HL-60 (cell line): ENCODE results near the gene MAP3K20.
A peak's percentile ranks its signal among the peaks of the same experiment; 100 is the strongest.

ENCODE experiments used
- DNase-seq, 2 experiments: peaks; one replicate each; pipeline ENCODE4 v3.0.0-alpha.2; 2010 to 2020; ENCODE audit warnings: low read depth in 1 of 2, low spot score in 1 of 2
- H3K27ac ChIP-seq: fragments of 250-450 bp; sonication (Bioruptor Pico); replicated peaks from 2 replicates; pipeline ENCODE4 v1.5.1; 2020; ENCODE audit warnings: mild to moderate bottlenecking, moderate library complexity
- H3K27me3 ChIP-seq: fragments of 250-450 bp; sonication (Bioruptor Pico); 2 replicates; pipeline ENCODE4 v1.5.1; 2021; ENCODE audit warnings: mild to moderate bottlenecking, moderate library complexity; ENCODE audit not compliant: insufficient read depth, poor library complexity, severe bottlenecking
- H3K4me3 ChIP-seq: replicated peaks from 2 replicates; pipeline ENCODE4 v1.5.1; 2011; ENCODE audit warnings: mild to moderate bottlenecking, control low read depth, low read length; ENCODE audit not compliant: insufficient read depth
- GABPA ChIP-seq: IDR thresholded peaks from 2 replicates; pipeline ENCODE4 v1.6.1; 2012; ENCODE audit warnings: low read depth
- POLR2AphosphoS5 ChIP-seq: IDR thresholded peaks from 2 replicates; pipeline ENCODE4 v1.6.1; 2012; ENCODE audit warnings: low read depth
- SPI1 ChIP-seq: IDR thresholded peaks from 2 replicates; pipeline ENCODE4 v1.6.1; 2012; ENCODE audit warnings: low read depth, mild to moderate bottlenecking, borderline replicate concordance
- TF ChIP-seq, protein P1 (sequence below): IDR thresholded peaks from 2 replicates; pipeline ENCODE4 v1.6.1; 2012; ENCODE audit warnings: low read depth; ENCODE audit not compliant: insufficient replicate concordance
- TF ChIP-seq, protein P2 (sequence below): IDR thresholded peaks from one replicate; pipeline ENCODE4 v1.5.1; 2011; ENCODE audit warnings: low read length, control low read depth, inconsistent platforms; ENCODE audit not compliant: insufficient read depth

The MAP3K20 gene

DNA sequence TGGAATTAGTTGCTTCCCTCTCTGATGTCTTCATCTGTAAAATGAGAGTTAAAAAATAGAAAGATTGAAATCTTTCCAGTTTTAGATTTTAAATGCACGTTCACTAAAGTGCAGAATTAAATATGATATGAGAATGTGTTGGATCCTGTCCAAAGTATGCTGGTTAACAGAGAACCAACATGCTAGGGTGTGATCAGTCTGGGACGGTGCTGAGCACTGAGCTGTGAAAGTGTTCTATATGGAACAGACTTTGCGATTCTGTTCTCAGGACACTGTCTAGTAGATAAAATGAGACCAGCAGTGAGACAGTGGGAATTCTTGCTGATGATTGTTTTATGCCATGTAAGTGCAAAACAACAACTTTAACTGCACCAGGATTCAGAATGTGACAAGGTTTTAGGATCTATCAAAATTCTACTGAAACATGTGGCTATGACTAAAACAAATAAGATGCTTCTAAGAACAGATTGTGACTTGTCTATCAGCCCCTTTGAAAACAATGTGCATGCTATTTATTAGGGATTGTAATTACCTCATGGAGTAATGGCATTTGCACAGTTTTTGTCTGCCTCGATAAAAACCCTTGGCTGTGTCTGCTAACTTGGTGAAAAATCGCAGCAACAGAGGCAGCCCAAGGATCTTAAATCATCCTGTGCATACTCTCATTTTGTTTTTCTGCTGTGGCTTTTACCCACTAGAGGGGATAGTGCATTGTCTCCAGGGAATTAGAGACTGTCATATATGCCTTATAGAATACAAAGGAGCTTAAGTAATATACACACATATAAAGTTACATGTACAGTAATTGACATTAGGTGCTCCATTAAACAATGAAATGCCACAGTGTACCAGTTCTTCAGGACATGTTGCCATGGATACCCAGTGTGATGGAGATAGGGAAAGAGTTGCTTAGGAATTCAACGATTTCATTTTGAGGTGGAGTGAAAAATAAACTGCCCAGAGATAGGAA is 55.1 kb downstream of the MAP3K20 start:
- no peak overlapping the region for H3K27ac ChIP-seq
- no peak for DNase-seq

DNA sequence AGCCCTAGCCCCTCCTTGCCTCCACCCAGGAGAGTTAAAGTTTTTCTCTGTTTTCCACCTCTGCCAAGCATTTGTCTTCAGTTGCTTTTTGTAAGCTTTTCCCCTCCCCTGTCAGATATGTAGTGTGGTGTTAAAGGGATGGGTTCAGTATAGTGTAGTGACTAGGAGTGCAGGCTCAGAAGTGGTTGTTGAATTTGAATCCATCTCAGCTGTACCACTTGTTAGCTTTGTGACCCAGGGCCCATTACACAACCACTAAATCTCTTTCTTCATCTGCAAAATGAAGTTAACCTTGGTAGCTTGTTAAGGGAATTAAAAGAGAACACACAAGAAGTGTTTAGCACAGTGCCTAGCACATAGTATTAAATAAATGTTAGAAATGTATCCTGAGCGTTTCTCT is 56.9 kb downstream of the MAP3K20 start:
- no peak overlapping the region for H3K27ac ChIP-seq
- H3K27me3 ChIP-seq = no peaks in the 10 kb centered on the region
- H3K4me3 ChIP-seq = no peak overlapping the region
- DNase-seq = no peak
- TF ChIP-seq POLR2AphosphoS5 (no peak), SPI1 (no peak), GABPA (no peak)
- TF ChIP-seq, protein P1, sequence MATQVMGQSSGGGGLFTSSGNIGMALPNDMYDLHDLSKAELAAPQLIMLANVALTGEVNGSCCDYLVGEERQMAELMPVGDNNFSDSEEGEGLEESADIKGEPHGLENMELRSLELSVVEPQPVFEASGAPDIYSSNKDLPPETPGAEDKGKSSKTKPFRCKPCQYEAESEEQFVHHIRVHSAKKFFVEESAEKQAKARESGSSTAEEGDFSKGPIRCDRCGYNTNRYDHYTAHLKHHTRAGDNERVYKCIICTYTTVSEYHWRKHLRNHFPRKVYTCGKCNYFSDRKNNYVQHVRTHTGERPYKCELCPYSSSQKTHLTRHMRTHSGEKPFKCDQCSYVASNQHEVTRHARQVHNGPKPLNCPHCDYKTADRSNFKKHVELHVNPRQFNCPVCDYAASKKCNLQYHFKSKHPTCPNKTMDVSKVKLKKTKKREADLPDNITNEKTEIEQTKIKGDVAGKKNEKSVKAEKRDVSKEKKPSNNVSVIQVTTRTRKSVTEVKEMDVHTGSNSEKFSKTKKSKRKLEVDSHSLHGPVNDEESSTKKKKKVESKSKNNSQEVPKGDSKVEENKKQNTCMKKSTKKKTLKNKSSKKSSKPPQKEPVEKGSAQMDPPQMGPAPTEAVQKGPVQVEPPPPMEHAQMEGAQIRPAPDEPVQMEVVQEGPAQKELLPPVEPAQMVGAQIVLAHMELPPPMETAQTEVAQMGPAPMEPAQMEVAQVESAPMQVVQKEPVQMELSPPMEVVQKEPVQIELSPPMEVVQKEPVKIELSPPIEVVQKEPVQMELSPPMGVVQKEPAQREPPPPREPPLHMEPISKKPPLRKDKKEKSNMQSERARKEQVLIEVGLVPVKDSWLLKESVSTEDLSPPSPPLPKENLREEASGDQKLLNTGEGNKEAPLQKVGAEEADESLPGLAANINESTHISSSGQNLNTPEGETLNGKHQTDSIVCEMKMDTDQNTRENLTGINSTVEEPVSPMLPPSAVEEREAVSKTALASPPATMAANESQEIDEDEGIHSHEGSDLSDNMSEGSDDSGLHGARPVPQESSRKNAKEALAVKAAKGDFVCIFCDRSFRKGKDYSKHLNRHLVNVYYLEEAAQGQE = no peak
- TF ChIP-seq, protein P2, sequence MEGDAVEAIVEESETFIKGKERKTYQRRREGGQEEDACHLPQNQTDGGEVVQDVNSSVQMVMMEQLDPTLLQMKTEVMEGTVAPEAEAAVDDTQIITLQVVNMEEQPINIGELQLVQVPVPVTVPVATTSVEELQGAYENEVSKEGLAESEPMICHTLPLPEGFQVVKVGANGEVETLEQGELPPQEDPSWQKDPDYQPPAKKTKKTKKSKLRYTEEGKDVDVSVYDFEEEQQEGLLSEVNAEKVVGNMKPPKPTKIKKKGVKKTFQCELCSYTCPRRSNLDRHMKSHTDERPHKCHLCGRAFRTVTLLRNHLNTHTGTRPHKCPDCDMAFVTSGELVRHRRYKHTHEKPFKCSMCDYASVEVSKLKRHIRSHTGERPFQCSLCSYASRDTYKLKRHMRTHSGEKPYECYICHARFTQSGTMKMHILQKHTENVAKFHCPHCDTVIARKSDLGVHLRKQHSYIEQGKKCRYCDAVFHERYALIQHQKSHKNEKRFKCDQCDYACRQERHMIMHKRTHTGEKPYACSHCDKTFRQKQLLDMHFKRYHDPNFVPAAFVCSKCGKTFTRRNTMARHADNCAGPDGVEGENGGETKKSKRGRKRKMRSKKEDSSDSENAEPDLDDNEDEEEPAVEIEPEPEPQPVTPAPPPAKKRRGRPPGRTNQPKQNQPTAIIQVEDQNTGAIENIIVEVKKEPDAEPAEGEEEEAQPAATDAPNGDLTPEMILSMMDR = no peak

More for the DNA sequence above, 55.1 kb downstream of the MAP3K20 start:
- TF ChIP-seq, protein P2 = no peak
- TF ChIP-seq, protein P1 = no peak
- TF ChIP-seq POLR2AphosphoS5 (no peak), SPI1 (no peak), GABPA (no peak)
- H3K4me3 ChIP-seq = no peak overlapping the region
- no peaks in the 10 kb centered on the region for H3K27me3 ChIP-seq

DNA sequence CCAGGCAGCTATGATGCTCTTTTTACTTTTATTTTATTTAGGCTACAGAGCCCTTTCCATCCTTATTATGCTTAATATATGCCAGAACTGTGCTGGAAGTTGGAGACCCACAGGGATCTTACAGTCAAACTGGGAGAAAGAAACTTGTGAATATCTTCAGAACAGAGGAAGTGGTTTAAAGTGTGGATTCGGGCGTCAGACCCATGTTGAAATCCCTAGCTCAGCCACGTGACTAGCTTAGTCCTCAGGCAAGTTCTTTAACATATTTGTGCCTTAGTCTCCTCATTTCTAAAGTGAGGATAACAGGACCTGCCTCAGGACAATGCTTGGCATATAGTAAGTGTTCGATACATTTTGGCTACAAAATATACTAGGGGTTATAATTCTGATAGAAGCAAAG is 59.1 kb downstream of the MAP3K20 start:
- TF ChIP-seq GABPA (0 out of 2 replicates have a peak, but pooled peaks have one; percentile 34), POLR2AphosphoS5 (no peak), SPI1 (peak; percentile 81)
- DNase-seq = peak; percentile 13 to 73
- H3K4me3 ChIP-seq = no peak overlapping the region
- no peaks in the 10 kb centered on the region for H3K27me3 ChIP-seq
- H3K27ac ChIP-seq = no peak overlapping the region

DNA sequence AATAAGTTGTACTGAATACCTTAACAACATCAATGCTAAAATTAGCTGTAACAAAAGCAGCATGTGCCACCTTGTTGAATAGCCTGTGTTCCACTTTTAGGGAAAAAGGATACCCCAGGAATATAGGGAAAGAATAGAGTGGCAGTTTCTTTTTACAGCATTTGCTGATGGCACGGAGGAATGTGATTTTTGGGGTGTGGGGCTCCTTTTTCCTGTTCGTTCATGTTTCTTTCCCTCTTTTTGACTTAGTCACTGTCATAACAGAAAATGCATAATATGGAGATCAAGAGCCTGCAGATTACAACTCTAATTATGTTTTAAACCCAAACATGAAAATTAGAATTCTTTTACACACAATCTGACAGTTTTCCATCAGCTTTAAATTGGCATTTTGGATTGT is 60.4 kb downstream of the MAP3K20 start:
- no peak for DNase-seq
- no peaks in the 10 kb centered on the region for H3K27me3 ChIP-seq
- no peak overlapping the region for H3K27ac ChIP-seq
- H3K4me3 ChIP-seq = no peak overlapping the region
- TF ChIP-seq, protein P2 = no peak
- no peak for TF ChIP-seq GABPA
- TF ChIP-seq, protein P1 = no peak
